Endothelial cell of umbilical vein (primary cell): ENCODE results near the gene GPRIN1.

Experiments used
- CTCF ChIP-seq, 2 donors: IDR thresholded peaks; 1 replicate in 1 of 2; 2 replicates in 1 of 2; pipeline ENCODE4 v1.5.1; 2011; ENCODE audit warnings: low read length in 2 of 2, mild to moderate bottlenecking in 2 of 2, moderate library complexity in 2 of 2, control low read depth in 1 of 2, inconsistent platforms in 1 of 2, low read depth in 1 of 2; ENCODE audit not compliant: insufficient read depth in 1 of 2; ENCODE audit errors: extremely low read depth in 1 of 2
- JUN ChIP-seq: IDR thresholded peaks from 2 replicates; pipeline ENCODE4 v1.6.1; 2011; ENCODE audit warnings: borderline replicate concordance, low read depth; ENCODE audit not compliant: insufficient read length, insufficient read depth

DNA sequence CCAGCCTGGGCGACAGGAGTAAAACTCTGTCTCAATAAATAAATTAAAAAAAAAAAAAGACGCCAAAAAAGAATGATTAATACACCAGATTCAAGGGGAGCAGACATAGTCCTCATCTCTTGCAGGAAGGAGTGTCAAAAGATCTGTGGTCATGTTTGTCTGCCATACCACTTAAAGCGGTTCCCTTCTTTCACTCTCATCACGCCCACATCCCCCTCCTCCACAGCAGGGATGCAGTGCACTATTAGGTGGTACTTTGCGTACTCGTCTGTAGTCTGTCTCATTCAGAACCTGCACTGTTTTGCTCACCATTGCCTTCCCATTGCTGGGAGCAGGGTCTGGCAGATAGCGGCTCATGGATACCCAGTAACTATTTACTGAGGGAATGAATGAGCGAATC, 49.6 kb downstream of the GPRIN1 start:
- TF ChIP-seq CTCF (IDR thresholded peaks at IDR 0.05; ENCODE audit: extremely low read depth in 1 of 2, insufficient read depth in 1 of 2, low read depth in 1 of 2, low read length in 2 of 2) (no peak), JUN (no peak)
